ENCODE data around the gene DIO3. TPM values are rescaled to one million over a fixed set of nuclear protein-coding genes. Genes with fewer than 3 reads are reported as not detected.

The DIO3 gene
- total RNA-seq, 2 donors from 2014 or later, result 1.3 to 2.0 TPM

DNA sequence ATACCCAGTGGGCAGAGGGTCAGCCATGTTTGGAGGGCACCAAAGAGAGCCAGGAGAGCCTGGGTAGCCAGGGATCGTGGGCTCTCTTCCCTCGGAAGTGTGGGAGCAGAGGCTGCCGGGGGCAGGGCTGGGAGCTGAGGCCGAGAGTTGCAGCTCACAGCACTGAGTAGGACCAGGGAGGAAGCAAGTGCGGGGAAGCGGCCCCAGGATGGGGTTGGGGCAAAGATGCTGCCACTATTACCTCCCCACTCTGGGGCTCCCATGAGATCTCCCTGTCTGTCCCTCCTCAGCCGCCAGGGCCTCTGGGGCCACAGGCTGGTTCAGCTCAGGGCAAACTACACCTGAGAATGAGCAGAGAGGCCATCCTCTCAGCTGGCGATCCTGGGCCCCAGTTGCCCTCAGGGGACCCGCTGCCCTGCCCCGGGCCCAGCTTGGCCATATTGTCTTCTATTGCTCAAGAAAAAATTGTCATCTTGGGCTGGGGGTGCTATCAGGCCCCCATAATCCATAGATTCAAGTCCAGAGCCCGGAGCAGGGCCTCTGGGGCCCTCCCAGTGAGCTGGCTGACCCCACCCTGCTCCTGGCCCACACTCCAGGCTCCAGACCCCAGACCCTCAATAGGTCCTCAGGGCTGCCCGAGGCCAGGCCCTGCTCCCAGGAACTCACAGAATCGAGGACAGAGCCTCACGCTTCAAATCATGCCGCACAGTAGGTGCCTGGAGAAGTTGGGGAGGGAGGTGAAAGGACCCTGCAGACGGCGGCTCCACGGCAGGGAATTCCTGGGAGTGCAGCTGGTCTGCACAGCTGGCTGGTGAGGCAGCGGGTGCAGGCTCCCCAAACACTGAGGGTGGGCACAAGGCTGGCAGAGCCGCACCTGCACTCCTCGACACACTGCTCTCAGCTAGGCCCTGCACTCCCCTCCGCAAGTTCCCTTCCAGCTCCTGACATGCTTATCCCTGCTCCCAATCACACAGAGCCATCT is 20.5 kb upstream of the DIO3 start:
- intact Hi-C loops (cut with DNase I), result no loop called here
- Histone ChIP-seq H3K4me3 (no peak overlapping the region), H3K9me3 (no peaks in the 10 kb centered on the region), H3K27ac (no peak overlapping the region), H3K36me3 (replicated peaks in 1 of 2; ENCODE audit: insufficient read depth in 1 of 2, low read depth in 2 of 2) (no peaks in the 10 kb centered on the region), H3K27me3 (no peaks in the 10 kb centered on the region), H3K4me1 (no peaks in the 10 kb centered on the region)
- DNase-seq (no peak), ATAC-seq (no peak)
- TF ChIP-seq, protein P1, sequence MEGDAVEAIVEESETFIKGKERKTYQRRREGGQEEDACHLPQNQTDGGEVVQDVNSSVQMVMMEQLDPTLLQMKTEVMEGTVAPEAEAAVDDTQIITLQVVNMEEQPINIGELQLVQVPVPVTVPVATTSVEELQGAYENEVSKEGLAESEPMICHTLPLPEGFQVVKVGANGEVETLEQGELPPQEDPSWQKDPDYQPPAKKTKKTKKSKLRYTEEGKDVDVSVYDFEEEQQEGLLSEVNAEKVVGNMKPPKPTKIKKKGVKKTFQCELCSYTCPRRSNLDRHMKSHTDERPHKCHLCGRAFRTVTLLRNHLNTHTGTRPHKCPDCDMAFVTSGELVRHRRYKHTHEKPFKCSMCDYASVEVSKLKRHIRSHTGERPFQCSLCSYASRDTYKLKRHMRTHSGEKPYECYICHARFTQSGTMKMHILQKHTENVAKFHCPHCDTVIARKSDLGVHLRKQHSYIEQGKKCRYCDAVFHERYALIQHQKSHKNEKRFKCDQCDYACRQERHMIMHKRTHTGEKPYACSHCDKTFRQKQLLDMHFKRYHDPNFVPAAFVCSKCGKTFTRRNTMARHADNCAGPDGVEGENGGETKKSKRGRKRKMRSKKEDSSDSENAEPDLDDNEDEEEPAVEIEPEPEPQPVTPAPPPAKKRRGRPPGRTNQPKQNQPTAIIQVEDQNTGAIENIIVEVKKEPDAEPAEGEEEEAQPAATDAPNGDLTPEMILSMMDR (IDR thresholded peaks at IDR 0.05), result no peak
- TF ChIP-seq POLR2A (IDR thresholded peaks at IDR 0.05), result no peak
- 86 to 89% methylated on average over 17 to 21 of the region's 22 CpGs for WGBS, 2 donors

DNA sequence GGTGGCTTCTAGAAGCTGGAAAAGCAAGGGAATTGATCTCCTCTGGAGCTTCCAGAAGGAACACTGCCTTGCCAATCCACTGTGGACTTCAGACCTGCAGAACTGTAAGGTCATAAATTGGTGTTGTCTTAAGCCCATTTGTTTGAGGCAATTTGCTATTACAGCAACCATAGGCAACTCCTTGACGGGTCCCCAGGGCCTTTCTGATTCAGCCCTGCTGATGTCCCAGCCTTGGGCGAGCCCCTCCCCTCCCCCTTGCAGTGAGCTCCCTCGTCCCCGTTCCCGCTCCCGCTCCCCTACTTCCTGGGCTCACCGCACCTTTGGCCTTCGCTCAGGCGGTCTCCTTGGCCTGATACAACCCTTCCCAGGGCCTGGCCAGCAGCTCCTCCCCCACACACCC is 18.9 kb upstream of the DIO3 start:
- Histone ChIP-seq H3K4me3 (no peak overlapping the region), H3K27me3 (no peaks in the 10 kb centered on the region), H3K4me1 (no peaks in the 10 kb centered on the region), H3K9me3 (no peaks in the 10 kb centered on the region), H3K36me3 (replicated peaks in 1 of 2; ENCODE audit: insufficient read depth in 1 of 2, low read depth in 2 of 2) (no peaks in the 10 kb centered on the region), H3K27ac (no peak overlapping the region)
- intact Hi-C loops (cut with DNase I), result no loop called here
- 82 to 85% methylated on average over 9 of the region's 9 CpGs for WGBS, 2 donors
- ATAC-seq (no peak), DNase-seq (no peak)
- TF ChIP-seq POLR2A (IDR thresholded peaks at IDR 0.05), result no peak
- TF ChIP-seq, protein P1 (IDR thresholded peaks at IDR 0.05), result no peak

DNA sequence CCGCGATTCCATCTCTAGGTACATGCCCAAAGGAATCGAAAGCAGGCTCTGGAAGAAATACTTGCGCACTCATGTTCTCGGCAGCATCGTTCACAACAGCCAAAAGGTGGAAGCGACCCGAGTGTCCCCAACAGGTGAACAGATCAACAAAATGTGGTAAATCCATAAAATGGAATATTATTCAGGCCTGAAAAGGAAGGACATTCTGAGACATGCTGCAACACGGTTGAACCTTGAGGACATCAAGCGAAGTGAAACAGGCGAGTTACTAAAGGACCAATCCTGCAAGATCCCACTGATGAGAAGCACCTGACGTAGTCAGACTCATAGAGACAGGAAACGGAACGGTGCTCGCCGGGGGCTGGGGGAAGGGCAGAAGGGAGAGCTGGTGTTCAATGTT is 17.5 kb upstream of the DIO3 start:
- Histone ChIP-seq H3K36me3 (replicated peaks in 1 of 2; ENCODE audit: insufficient read depth in 1 of 2, low read depth in 2 of 2) (no peaks in the 10 kb centered on the region), H3K4me1 (no peaks in the 10 kb centered on the region), H3K27ac (no peak overlapping the region), H3K9me3 (no peaks in the 10 kb centered on the region), H3K4me3 (no peak overlapping the region), H3K27me3 (no peaks in the 10 kb centered on the region)
- TF ChIP-seq, protein P1 (IDR thresholded peaks at IDR 0.05), result no peak
- no peak for TF ChIP-seq POLR2A (IDR thresholded peaks at IDR 0.05)
- DNase-seq, result no peak
- no peak for ATAC-seq
- 90 to 93% methylated on average over 16 of the region's 16 CpGs for WGBS, 2 donors
- intact Hi-C loops (cut with DNase I), result no loop called here

- no peak for TF ChIP-seq POLR2A (IDR thresholded peaks at IDR 0.05)
- no peaks in the 10 kb centered on the region for H3K27me3 ChIP-seq
- H3K27ac ChIP-seq, result no peak overlapping the region
- DNase-seq, result no peak
- no peaks in the 10 kb centered on the region for H3K4me1 ChIP-seq
- H3K4me3 ChIP-seq, result no peak overlapping the region
- intact Hi-C loops (cut with DNase I), result no loop called here
- ATAC-seq, result no peak
- H3K36me3 ChIP-seq (replicated peaks in 1 of 2; ENCODE audit: insufficient read depth in 1 of 2, low read depth in 2 of 2), result no peaks in the 10 kb centered on the region
- WGBS, 2 donors, result 83 to 85% methylated on average over 9 of the region's 9 CpGs
- no peaks in the 10 kb centered on the region for H3K9me3 ChIP-seq
Measured at GRCh38 chr14:101544550-101544949, 16.7 kb upstream of the DIO3 start.

DNA sequence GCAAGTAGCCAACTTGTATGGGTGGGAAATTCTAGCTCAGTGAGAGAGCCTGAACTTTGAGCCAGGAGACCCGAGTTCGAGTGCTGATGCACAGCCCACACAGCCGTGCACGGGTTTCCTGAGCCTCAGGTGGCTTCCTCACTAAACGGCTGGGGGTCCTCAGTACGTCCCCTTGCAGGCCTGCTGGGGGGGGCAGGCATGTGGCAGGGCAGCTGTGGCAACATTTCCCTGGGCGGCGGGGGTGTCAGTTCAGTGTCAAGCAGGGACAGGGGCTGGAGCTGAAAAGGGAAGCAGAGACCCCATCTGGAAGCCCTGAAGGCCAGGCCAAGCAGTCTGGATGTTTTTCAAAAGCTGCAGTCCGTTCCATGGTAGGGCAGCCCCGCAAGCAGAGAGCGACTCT is 14.6 kb upstream of the DIO3 start:
- Histone ChIP-seq H3K4me3 (no peak overlapping the region), H3K27ac (no peak overlapping the region), H3K4me1 (no peaks in the 10 kb centered on the region), H3K36me3 (replicated peaks in 1 of 2; ENCODE audit: insufficient read depth in 1 of 2, low read depth in 2 of 2) (no peaks in the 10 kb centered on the region), H3K9me3 (no peaks in the 10 kb centered on the region), H3K27me3 (no peaks in the 10 kb centered on the region)
- intact Hi-C loops (cut with DNase I), result no loop called here
- DNase-seq, result no peak
- 72 to 84% methylated on average over 11 of the region's 11 CpGs for WGBS, 2 donors
- TF ChIP-seq POLR2A (IDR thresholded peaks at IDR 0.05), result no peak
- TF ChIP-seq, protein P1 (IDR thresholded peaks at IDR 0.05), result no peak
- ATAC-seq, result no peak
